ENCODE results near the gene SETD2. TPM values are rescaled to one million over a fixed set of nuclear protein-coding genes. Genes with fewer than 3 reads are reported as not detected.

Gene SETD2
- total and polyA plus RNA-seq, 2 donors (not counting 1 experiment from before 2014, with no cell fraction given): 22.5 to 35.3 TPM

GRCh38 chr3:47005212-47006144 is 158.4 kb downstream of the SETD2 start:
- H2AFZ ChIP-seq (ENCODE audit: low read length): no peak overlapping the region
- no peak overlapping the region for H3K4me3 ChIP-seq (replicated peaks in 1 of 4; ENCODE audit: control extremely low read depth in 1 of 4, insufficient read depth in 1 of 4, low read depth in 3 of 4, low read length in 4 of 4)
- no peaks in the 10 kb centered on the region for H3K36me3 ChIP-seq (ENCODE audit: control insufficient read depth, insufficient read depth, low read length)
- H4K20me1 ChIP-seq (ENCODE audit: control insufficient read depth, extremely low read depth, insufficient read depth, low read length): no peaks in the 10 kb centered on the region
- H3K4me2 ChIP-seq (ENCODE audit: extremely low read depth, insufficient read depth, low read length): no peak overlapping the region
- H3K27me3 ChIP-seq (ENCODE audit: control insufficient read depth, insufficient read depth, low read length): no peaks in the 10 kb centered on the region
- no peaks in the 10 kb centered on the region for H3K79me2 ChIP-seq (ENCODE audit: control insufficient read depth, insufficient read depth, low read length)
- H3K27ac ChIP-seq (ENCODE audit: insufficient read depth, low read length): no peak overlapping the region
- H3K4me1 ChIP-seq (ENCODE audit: control insufficient read depth, extremely low read depth, insufficient read depth, low read length): peaks cover 6% of the 10 kb centered on the region
- no peaks in the 10 kb centered on the region for H3K9me3 ChIP-seq (ENCODE audit: control insufficient read depth, insufficient read depth, low read depth, low read length)
- H3K9ac ChIP-seq (ENCODE audit: insufficient read depth, low read length): no peak overlapping the region
- no peak for DNase-seq (ENCODE audit: low read depth in 2 of 2)
- TF ChIP-seq EZH2 (IDR thresholded peaks at IDR 0.05; ENCODE audit: low read length, missing control alignments): no peak
- no peak for TF ChIP-seq CTCF (conservative IDR thresholded peaks at IDR 0.05 in 1 of 2, IDR thresholded peaks at IDR 0.05 in 1 of 2; ENCODE audit: low read depth in 1 of 2, low read length in 2 of 2)

DNA sequence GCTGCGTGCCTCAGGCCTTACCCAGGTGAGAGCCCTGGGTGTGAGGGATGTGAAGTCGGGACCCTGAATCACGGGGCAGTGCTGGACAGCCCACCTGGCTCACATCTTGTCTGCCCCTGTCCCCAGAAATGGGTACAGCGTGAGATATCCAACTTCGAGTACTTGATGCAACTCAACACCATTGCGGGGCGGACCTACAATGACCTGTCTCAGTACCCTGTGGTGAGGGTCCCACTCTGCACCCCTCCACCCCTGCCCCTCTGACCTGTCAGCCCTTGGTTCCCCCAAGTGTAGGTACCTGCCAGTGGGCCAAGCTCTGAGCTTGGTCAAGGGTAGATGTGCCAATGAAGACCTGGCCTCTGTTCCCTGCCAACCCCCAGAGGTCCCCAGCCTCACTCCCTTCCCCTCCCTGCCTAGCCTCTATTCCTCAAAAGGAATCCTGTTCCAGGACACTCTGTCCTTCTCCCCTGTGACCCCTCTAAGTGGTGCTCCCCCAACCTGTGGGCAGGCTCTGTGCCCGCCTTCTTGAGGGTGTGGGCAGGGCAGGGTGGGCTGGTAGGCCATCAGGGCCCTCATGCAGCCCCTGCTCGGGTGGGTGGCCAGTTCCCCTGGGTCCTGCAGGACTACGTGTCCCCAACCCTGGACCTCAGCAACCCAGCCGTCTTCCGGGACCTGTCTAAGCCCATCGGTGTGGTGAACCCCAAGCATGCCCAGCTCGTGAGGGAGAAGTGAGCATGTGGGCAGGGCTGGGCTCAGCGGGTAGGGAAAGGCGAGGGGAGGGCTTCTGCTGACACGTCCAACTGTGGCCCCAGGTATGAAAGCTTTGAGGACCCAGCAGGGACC is 159.3 kb downstream of the SETD2 start:
- H3K4me1 ChIP-seq (ENCODE audit: control insufficient read depth, extremely low read depth, insufficient read depth, low read length): peaks cover under 1% of the 10 kb centered on the region
- H4K20me1 ChIP-seq (ENCODE audit: control insufficient read depth, extremely low read depth, insufficient read depth, low read length): no peaks in the 10 kb centered on the region
- no peak overlapping the region for H3K27ac ChIP-seq (ENCODE audit: insufficient read depth, low read length)
- no peaks in the 10 kb centered on the region for H3K9me3 ChIP-seq (ENCODE audit: control insufficient read depth, insufficient read depth, low read depth, low read length)
- no peak overlapping the region for H3K4me2 ChIP-seq (ENCODE audit: extremely low read depth, insufficient read depth, low read length)
- no peaks in the 10 kb centered on the region for H3K36me3 ChIP-seq (ENCODE audit: control insufficient read depth, insufficient read depth, low read length)
- no peak overlapping the region for H3K4me3 ChIP-seq (replicated peaks in 1 of 4; ENCODE audit: control extremely low read depth in 1 of 4, insufficient read depth in 1 of 4, low read depth in 3 of 4, low read length in 4 of 4)
- TF ChIP-seq EZH2 (IDR thresholded peaks at IDR 0.05; ENCODE audit: low read length, missing control alignments): no peak
- TF ChIP-seq CTCF (conservative IDR thresholded peaks at IDR 0.05 in 1 of 2, IDR thresholded peaks at IDR 0.05 in 1 of 2; ENCODE audit: low read depth in 1 of 2, low read length in 2 of 2): no peak
- no peak overlapping the region for H3K9ac ChIP-seq (ENCODE audit: insufficient read depth, low read length)
- no peak for DNase-seq (ENCODE audit: low read depth in 2 of 2)
- no peaks in the 10 kb centered on the region for H3K27me3 ChIP-seq (ENCODE audit: control insufficient read depth, insufficient read depth, low read length)
- no peaks in the 10 kb centered on the region for H3K79me2 ChIP-seq (ENCODE audit: control insufficient read depth, insufficient read depth, low read length)
- no peak overlapping the region for H2AFZ ChIP-seq (ENCODE audit: low read length)

All from fibroblast of lung (primary cell).